Measurements from ENCODE around the gene GPR101.

GPR101 gene

GRCh38 chrX:137033774-137034507 is at the start of gene GPR101:
Gene GPR101 (minus strand): TSS chrX:137033995. CDS start chrX:137031674, 2,321 bp downstream.
- no peak for DNase-seq

GRCh38 chrX:137081239-137081638 is 47.4 kb upstream of the GPR101 start:
- no peak for DNase-seq

- no peak for DNase-seq
Measured at GRCh38 chrX:137072396-137072795, 38.6 kb upstream of the GPR101 start.

- DNase-seq: no peak
Measured at GRCh38 chrX:137071596-137071995, 37.8 kb upstream of the GPR101 start.

GRCh38 chrX:137067147-137067546 is 33.4 kb upstream of the GPR101 start:
- DNase-seq: no peak

- peak; percentile 3 to 6 for DNase-seq
Measured at GRCh38 chrX:137062915-137063617, 29.3 kb upstream of the GPR101 start.

- no peak for DNase-seq
Measured at GRCh38 chrX:137058339-137059127, 24.7 kb upstream of the GPR101 start.

GRCh38 chrX:137052643-137053235 is 18.9 kb upstream of the GPR101 start:
- peak in 1 of 2 experiments; percentile 6 for DNase-seq

GRCh38 chrX:137051978-137052642 is 18.3 kb upstream of the GPR101 start:
- peak; percentile 52 to 77 for DNase-seq

- DNase-seq: no peak
Measured at GRCh38 chrX:137044893-137045292, 11.1 kb upstream of the GPR101 start.

- DNase-seq: no peak
Measured at GRCh38 chrX:137043736-137044135, 9.9 kb upstream of the GPR101 start.

- no peak for DNase-seq
Measured at GRCh38 chrX:137041329-137041728, 7.5 kb upstream of the GPR101 start.

GRCh38 chrX:137040113-137040794 is 6.5 kb upstream of the GPR101 start:
- no peak for DNase-seq

- no peak for DNase-seq
Measured at GRCh38 chrX:137034508-137034872, 695 bp upstream of the GPR101 start.

GRCh38 chrX:137032841-137033773 is 688 bp downstream of the GPR101 start:
- no peak for DNase-seq

- no peak for DNase-seq
Measured at GRCh38 chrX:137032341-137032694, 1.5 kb downstream of the GPR101 start.

GRCh38 chrX:137031517-137032340 is 2.1 kb downstream of the GPR101 start:
- peak in 1 of 2 experiments; percentile 3 for DNase-seq

GRCh38 chrX:137031039-137031438 is 2.8 kb downstream of the GPR101 start:
- no peak for DNase-seq

GRCh38 chrX:137028699-137029098 is 5.1 kb downstream of the GPR101 start:
- DNase-seq: no peak

GRCh38 chrX:137025930-137026329 is 7.9 kb downstream of the GPR101 start:
- no peak for DNase-seq

Data from NCI-H1930 (cell line).